Tongue (tissue), 2 donors: Measurements from ENCODE around the gene CATSPERD. TPM values are rescaled to one million over a fixed set of nuclear protein-coding genes. Genes with fewer than 3 reads are reported as not detected.
"Not testable (repeated sequence)": the region's sequence is repeated elsewhere in the genome, so short reads cannot be mapped to it uniquely, and the experiment has no call there.

Experiments used
- DNase-seq: peaks from one replicate; pipeline ENCODE4 v3.0.0-alpha.2; 2015
- total RNA-seq: library from RNA; depleted of rRNA; stranded (reverse); fragments of >200 nt; gene quantifications from one replicate; pipeline ENCODE4 v1.2.3, GENCODE V29; 2014

Gene CATSPERD
- total RNA-seq, 1 donor from 2014 or later = not detected

GRCh38 chr19:5684694-5685430 lies 35.6 kb upstream of the CATSPERD start:
- no peak for DNase-seq

- no peak for DNase-seq
Measured at GRCh38 chr19:5686326-5686646, 34.2 kb upstream of the CATSPERD start.

- peak; percentile 97 for DNase-seq
Measured at GRCh38 chr19:5686647-5687359, 33.6 kb upstream of the CATSPERD start.

DNA sequence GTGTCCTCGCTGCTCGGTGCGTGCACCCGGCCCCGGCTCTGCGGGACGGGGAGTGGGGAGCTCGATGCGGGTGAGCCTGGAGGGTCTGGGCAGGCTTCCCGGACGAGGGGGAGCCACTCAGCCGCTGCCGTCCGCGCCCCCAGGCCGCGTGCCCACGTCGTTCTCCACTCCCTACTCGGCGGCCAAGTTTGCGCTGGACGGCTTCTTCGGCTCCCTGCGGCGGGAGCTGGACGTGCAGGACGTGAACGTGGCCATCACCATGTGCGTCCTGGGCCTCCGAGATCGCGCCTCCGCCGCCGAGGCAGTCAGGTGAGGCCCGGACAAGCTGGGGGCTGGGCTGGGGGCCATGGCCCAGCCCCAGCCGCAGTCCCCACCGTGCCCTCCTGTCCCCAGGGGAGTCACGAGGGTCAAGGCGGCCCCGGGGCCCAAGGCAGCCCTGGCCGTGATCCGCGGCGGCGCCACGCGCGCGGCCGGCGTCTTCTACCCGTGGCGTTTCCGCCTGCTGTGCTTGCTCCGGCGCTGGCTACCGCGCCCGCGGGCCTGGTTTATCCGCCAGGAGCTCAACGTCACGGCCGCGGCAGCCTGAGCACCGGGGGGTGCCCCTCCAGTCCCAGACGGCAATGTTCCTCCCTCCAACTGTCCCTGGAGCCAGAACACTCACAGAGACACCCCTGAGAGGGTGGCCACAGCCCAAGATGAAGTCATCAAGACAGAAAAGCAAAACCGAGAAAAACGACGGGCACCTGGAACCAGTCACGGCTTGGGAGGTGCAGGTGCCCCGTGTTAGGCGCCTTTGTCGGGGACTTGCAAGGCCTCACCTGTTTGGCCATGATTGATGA lies 32.9 kb upstream of the CATSPERD start:
- no peak for DNase-seq

GRCh38 chr19:5688262-5688881 lies 32.1 kb upstream of the CATSPERD start:
- not testable (repeated sequence) for DNase-seq

GRCh38 chr19:5690125-5690954 lies 30.1 kb upstream of the CATSPERD start, which contains the start of gene RPL36:
TSS of gene RPL36 (plus strand) at chr19:5690295. CDS start at chr19:5690508, 213 bp downstream.
- peak; percentile 99 for DNase-seq

DNA sequence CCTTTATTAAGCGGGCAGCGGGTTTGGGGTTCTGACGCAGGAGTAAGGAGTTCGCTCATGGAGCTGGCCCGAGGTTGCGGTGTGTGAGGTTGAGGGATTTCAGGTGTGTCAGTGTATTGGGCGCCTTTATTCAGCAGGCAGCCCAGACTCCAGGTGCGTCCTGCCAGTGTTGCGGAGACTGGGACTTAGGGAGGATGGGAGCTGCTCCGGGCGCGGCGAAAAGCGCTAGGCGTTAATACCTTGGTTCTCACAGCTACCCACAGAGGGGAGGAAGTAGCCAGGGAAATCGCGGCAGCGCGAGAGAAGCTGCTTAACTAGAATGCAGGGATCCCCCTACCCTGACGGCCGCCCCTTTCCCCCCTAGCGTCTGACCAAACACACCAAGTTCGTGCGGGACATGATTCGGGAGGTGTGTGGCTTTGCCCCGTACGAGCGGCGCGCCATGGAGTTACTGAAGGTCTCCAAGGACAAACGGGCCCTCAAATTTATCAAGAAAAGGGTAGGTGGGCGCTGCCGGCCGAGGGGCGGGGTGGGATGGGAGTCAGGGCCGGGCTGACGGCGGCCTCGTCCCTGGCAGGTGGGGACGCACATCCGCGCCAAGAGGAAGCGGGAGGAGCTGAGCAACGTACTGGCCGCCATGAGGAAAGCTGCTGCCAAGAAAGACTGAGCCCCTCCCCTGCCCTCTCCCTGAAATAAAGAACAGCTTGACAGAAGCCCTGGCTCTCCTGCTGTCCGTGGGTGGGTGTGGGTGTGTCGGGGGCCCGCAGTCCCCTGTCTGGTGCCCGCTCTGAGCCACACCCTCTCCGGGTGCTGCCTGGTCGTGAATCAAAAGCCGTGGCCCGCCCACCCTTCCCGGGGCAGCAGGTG lies 29.2 kb upstream of the CATSPERD start:
- DNase-seq = peak; percentile 85

GRCh38 chr19:5691822-5692722 lies 28.4 kb upstream of the CATSPERD start:
- DNase-seq = no peak

DNA sequence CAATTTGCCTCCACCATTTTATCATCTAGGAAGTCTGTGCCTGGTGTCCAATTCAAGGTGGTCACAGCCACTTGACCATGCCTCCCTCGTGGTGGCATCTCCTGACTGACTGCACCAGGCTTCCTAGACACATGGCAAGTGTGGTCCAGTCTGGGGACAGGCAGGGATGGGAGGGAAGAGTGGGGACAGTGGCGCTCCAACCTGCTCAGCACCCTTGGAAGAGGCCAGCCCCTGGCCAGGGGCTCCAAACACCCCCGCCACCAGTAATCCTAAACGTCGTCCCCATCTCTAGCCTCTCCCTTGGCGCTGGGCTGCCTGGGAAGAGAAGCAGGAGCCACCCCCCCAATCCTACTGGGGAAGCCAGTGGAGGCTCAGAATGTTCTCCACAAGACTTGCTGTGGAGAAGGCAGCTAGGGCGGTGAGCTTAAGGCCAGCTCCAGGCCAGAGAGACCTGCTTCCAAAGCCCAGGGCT lies 27.7 kb upstream of the CATSPERD start:
- no peak for DNase-seq

DNA sequence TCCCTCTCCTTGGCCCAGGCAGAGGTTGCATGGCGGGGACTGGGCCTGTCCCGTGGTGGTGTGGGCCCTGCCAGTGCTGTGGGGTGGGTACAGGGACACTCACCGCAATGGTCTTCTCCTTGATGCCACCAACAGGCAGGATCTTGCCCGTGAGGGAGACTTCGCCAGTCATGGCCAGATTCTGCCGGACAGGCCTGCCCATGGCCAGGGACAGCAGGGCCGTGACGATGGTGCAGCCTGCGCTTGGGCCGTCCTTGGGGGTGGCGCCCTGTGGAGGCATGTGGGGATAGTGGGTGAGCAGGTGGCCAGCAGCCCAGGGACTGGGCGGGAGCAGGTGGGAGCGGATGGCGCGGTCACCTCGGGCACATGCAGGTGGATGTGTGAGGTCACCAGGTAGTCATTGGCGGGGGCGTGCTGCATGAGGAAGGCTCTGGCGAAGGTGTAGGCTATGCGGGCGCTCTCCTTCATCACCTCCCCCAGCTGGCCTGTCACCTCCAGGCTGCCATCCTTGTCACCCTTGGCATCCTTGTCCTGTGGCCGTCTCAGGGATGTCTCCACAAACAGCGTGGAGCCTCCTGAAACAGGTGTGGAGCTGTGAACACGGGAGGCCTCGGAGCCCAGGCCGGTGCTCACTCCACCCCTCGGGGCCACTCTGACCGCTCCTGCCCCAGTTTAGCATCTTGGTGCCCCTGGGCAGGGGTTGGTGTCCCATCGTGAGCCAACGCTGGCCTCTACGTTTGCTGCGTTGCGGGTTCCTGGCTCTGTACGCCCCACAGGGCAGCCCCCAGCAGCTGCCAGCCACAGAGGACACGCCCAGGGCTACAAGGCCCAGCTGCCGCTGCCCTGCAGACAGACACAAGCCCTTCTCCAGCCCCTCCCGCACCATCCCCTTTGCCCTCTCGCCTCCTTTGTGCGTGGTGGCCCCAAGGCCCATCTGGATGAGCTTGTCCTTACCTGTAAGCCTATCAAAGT lies 27.0 kb upstream of the CATSPERD start:
- DNase-seq = peak; percentile 81

- no peak for DNase-seq
Measured at GRCh38 chr19:5694167-5694955, 26.1 kb upstream of the CATSPERD start.

DNA sequence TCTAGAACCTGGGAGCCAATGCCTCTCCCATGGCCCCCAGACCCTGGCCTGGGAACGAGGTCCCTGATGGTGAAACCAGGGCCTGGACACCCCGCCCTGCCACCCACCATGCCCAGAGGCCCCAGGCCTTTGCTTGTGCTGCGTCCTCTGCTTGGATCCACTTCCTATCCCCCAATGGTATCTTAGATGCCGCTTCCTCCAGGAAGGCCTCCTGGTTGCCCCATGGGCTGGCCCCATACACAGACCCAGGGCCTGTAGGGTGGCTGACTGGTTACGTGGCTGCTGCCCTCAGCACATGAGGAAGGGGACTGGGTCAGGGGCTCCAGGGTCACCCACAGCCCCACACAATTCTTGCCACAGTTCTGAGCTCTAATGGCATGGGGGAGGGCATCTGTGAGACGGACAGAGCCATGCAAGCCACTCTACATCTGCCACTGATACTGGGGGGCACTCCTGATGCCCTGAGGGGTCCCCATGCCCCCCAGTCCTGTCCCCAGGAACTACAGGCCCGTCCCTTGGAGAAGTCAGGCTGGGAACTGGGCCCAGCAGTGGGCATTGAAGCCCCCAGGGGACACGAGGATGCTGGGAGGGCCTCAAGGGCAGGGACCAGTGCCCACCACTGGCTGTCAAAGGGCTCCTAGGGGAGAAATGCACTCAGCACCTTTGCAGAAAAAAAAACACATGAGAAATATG lies 25.3 kb upstream of the CATSPERD start:
- DNase-seq = no peak

- DNase-seq = peak; percentile 47
Measured at GRCh38 chr19:5695649-5696195, 24.7 kb upstream of the CATSPERD start.

DNA sequence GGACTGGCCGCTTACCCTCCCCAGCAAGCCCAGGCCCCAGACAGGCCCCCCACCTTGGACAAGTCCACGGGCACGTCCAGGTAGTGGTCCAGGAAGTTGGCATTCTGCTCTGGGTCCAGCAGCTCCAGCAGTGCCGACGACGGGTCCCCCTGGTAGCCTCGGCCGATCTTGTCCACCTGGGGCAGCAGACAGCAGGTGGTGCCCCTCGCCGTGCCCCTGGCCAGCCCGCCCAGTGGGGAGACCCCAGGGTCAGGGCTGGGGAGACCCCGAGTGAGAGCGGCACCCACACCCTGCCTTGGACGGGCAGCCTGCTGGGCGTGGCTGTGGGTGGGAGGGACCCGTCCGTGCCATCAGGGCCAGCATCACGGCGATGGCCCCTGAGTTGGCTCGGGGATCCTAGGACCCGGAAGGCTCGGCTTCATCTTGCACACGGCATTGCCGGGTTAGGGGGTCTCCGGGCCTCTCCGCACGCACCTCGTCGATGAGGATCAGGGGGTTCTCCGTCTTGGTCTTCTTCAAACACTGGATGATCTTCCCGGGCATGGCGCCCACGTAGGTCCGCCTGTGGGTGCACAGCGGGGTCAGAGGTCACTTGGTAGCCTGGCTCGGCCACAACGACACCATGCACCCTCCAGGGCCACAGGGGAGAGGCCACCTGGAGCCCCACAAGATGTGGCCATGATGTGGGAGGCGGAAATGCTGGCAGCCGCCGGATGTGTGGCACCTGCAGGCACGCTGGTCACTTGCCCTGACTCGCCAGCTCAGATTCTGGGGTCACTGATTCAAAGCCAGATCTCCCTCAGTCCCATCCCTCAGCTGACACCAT lies 24.0 kb upstream of the CATSPERD start:
- DNase-seq = no peak
